HG02970 (cell line): Measurements from ENCODE around the gene PIGC.
A peak's percentile ranks its signal among the peaks of the same experiment; 100 is the strongest.

Experiments
- ATAC-seq: cut with Tn5 transposase; IDR thresholded peaks from one replicate; pipeline ENCODE4 v1.9.1; 2021; ENCODE audit warnings: mild to moderate bottlenecking, moderate library complexity, moderate number of reproducible peaks; ENCODE audit not compliant: unreplicated experiment, low FRiP score

The PIGC gene

DNA sequence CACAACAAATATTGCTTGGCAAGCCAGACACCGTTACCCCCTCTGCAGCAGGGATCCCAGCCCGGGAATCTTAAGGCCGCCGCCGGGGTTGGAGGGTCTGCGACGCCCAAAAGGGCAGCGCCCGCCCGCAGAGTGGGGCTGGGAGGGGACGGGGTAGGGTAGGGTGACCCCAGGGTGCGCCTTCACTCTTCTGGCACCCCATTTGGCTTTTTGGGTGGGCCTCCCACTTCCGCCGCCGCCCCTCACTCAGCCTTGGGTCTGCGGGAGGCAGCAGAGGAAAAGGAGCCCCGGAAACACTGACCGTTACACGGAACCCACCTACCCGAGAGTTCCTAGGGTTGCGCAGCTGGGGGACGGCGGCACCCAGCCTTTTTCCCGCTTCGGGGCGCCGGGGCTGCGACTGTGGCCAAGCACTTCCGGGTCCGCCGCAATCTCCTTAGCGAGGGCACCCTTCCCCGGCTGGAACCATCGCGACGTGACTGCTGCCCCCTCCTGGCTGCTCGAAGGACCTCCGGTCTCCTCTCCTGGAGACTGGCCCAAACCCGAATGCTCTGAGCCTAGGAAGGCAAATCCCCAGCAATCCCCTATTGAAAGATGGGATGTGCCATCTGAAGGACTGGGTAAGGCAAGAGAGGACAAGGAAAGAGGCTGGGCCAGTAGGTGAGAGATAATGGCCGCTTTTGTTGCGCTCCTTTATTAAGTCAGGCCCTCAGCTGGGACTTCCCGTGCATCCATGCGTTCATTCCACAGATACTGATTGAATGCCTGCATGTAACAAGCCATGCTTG lies at the start of gene PIGC:
TSS of gene PIGC (minus strand) at position 404 of the 788 bp plus-strand sequence. CDS start 1,447 bp downstream, outside the sequence.
- ATAC-seq, result peak; percentile 98

DNA sequence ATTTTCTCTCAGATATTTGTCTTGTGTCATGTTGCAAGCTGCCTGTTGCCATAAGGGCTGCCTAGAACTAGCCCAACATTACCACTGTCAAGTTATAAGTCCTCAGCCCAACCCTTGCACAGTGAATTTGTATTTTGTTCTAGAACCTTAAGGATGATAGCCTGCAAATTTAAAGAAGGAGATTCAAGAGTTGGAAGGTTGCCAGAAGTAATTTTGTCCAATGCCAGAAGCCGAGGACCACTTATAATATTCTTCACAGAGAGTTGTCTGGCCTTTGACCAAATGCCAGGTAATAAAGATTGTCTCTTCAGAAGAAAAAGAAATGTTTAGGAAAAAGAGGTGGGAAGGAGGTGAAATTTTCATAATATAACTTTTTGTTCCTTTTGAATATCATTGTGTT lies 48.6 kb upstream of the PIGC start:
- ATAC-seq, result no peak

DNA sequence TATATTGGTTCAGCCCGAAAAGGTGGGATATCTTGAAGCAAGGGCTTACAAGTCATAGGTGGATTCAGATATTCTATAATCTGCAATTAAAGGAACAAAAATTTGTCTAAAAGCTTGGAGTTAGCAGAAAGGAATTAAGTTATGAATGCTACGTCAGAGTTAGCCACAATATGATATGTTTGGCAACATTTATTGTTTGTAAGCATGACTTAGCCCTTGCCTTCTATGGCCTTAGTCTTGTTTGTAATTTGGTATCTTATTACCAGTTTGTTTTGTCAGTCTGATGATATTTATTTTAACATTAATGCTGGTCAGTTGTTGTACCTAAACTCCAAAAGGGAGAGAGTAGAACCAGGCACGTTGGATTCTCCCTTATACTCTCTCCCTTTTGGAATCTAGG lies 46.0 kb upstream of the PIGC start:
- no peak for ATAC-seq

DNA sequence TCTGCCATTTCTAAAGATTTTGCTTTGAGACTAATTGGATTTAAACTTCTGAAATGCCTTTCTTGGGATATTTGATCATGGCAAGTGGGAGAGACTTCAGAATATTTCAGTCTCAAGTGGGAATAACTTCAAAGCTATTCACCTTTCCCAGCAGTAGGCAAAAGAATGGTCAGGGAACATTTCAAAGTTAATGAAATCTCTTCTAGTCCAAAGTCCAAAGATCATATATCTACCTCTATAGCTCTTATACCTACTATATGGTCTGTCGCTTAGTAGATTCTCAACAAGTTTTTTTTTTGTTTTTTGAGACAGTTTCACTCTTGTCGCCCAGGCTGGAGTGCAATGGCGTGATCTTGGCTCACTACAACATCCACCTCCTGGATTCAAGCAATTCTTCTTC lies 44.5 kb upstream of the PIGC start:
- no peak for ATAC-seq

DNA sequence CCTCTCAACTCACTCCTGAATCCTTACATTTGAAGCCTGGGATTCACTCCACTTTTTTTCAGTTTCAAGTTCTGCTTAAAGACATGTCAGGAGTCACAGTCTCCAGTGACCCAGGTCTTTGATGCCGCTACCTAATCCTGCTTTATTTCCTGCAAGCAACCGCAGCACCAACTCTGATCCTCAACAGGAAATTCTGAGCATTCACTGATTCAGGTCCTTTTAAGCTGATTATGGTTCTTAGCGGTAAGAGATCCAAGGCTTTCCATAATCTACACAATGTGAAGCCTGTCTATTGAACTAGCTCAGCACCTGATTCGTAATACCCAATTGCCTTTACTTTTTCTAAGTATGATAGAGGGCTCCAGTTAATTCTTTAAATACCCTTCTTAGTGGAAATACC lies 43.7 kb upstream of the PIGC start:
- no peak for ATAC-seq

DNA sequence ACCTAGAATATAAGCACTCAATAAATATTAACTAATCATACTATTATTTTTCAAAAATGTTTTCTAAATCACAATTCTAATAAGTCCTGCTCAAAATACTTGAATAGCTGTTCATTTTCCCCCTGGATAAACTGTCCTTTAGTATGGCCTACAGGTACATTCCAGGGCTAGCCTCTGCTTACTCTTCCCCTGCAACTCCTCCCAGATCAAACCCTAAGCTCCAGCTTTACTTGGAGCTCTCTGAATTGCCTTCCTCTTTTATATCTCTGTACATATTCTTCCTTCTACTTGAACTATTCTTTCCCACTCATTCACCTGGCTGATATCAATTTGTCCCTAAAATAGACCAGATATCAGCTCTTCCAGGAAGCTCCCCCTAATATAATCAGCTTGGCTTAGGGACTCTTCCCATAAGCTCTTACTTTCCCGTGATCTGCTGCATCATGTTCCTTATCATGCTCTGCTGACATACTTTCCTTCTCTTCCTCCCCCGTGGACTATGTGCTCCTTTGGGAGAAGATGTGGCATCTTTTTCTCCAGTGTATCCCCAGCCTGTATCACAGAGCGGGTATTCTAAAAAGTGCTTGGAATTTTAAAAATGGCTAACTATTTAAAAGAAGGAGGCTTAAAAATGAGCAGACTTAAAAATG lies 43.1 kb upstream of the PIGC start:
- ATAC-seq, result no peak

DNA sequence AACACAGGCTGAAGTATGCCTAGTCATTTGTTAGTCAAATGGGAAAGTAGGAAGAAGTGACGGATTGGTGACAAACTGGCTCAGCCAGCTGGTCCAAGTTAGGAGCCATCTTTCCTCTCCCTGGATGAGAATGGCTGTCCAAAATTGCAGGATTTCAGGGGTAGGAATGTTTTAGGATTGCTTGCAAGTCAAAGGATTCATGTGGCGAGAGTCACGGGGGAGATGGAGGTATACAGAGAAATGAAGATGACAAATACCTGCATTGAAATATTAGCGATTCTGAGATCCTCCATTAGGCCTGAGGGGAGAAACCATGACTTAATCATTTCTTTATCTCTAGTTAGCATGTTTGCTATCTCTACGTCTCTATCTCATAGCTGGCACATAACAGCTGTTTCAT lies 41.8 kb upstream of the PIGC start:
- ATAC-seq, result no peak

DNA sequence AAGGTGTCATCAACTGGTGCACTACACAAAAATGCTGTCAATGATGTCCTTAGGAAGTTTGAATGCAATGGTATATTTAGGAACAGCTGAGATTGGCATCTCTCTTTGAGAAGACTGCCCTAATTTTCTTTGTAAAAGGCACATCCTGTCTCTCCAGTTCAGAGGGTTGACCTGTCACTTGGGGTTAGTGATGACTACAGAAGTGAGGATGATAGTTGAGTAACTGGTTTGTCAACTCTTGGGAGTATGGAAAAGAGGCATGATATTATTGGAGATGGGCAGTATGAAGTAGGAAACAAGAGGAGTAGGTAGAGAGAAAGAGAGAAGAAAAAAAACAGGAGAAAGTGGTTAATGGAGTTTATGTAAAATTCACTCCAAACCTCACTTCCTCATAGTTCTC lies 40.4 kb upstream of the PIGC start:
- ATAC-seq, result no peak

DNA sequence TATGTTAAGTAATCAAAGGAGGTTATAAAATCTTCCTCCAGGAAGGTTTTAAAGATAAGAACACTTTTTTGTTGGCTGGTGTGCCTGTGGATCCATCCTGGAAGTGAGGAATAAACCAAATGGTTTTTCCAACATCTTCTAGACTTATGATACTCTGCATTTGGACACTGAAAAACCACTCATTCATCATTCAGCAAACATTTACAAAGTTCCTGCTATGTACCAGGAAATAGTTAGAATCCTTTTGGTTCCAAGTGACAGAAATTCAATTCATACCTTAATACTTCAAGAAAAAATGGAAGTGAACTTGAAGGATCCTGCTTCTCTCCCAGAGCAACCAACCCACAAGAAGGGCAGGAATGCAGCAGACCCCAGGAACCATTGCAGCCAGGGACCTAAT lies 39.6 kb upstream of the PIGC start:
- no peak for ATAC-seq

DNA sequence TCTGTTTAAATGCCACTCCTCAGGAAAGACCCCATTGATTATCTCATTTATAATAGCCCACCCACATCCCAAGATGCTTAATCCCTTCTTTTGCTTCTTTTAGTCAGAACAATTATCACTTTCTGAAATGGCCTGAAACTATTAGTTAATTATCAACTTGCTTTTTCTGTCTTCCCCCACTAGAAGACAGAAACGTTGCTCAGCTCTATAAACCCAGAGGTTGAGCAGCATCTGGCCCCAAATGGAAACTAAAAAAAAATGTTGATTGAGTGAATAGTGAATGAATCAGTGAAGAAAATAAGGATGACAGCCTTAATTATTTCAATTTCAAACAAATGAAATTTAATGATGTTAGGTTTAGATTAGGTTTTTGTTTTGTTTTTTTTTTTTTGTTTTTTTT lies 38.2 kb upstream of the PIGC start:
- ATAC-seq, result peak; percentile 58

DNA sequence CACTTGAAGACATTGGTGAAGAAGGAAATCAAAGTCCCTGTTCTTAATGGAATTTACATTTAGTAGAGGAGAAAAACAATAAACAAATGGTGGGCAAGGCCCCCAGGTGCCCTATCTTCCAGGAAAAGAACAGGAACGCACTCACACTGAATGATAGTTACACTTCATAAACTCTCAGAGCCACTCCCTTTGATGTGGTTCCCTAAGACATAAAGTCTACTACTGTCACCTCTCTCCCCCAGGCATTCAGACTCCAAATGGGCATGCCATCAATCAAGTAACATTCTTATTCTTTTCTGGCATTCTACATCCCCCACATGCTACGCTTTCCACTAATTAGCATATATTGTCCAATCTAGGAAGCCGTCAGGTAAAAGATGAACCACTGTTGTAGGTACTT lies 36.6 kb upstream of the PIGC start:
- ATAC-seq, result no peak

DNA sequence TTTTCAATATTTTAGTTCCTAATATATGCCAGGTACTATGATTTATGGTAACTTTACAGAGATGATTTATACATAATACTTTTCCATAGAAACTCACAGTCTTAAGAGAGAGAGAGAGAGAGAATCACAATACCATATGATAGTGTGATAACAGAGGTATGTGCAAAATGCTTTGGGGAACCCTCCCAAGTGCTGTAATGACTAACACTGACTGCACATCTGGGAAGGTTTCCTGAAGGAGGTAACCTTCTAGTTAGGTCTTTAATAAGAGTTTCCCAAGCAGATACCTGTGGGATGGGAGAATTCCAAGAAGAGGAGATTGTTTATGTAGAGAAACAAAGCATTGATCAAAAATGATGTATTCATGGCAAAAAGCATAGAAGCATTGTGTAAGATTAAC lies 34.6 kb upstream of the PIGC start:
- no peak for ATAC-seq

DNA sequence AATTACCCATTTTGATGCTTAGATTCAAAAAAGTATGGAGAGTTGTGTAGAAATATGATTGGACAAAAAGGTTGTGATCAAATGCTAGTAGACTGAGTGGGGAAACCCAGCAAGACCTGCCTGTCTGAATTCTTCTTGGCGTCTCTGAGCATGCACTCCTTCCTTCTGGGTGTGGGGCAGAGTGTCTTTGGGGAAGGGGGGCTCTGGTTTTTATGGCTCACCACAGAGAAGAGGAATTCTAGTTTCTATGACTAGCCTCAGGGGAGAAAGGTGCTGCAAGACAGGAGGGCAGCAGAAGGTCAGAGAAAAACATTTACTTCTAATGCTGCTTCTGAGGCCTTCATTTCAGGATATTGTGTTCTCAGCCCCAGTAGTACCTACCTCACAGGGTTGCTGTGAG lies 33.9 kb upstream of the PIGC start:
- no peak for ATAC-seq

DNA sequence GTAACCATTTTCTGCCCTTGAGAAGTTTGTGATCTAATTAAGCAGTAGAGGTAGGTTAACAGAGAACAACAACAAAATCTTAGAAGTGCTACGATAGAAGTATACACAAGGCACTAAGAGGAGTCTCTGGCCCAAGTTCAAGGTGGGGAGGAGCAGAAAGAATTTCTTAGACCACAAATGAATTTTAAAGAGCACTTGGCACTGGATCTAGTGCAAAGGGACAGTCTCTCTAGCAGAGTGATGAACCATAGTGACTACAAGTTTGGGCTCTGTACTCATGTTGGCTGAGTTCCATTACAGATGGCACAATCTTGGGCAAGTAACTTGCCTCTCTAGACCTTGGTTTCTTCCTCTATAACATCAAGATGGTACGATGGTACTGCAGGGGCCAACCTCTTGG lies 33.3 kb upstream of the PIGC start:
- ATAC-seq, result no peak

DNA sequence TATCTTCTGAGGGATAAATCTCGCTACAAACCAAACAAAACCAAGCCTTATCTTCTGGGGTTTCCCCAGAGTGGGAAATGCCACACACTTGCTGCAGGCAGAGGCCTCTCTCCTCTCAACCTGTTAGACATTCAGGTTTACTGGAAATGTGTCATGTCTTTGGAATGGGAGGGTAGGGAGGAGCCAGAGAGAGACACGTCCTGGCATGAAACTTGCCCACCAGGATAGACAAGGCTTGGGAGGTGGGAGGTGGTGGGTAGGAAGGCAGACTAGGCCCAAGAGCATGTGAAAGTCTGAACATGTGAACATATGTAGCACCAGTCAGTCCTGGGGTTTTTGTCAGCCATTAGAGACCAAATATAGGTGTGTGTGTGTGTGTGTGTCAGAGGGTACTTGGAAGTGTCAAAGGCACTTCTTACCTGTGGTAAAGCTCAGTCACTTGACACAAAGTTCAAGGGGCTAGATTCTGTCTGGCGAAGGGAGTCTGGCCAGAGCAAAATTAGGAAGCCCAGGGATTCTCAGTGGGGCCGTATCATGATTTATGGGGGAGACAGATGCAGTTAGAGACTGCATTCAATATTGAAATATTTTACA lies 32.4 kb upstream of the PIGC start:
- no peak for ATAC-seq

DNA sequence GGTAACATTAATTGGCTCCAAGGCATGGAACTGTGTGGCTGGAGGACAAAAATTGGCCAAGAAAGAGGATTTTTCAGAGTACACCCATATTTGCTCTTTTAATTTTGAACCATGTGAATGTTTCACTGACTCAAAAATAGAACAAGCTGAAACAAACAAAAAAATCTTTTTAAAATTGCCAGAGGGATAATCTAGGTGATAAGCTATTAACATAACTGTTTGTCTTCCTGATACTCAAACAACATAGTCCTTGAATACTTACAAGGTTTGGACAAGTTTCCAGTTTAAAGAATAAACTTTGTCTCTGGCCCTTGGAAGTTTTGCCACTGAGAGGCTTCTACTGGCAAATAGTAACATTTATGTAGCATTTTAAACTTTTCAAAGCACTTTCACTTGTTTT lies 30.0 kb upstream of the PIGC start:
- no peak for ATAC-seq

DNA sequence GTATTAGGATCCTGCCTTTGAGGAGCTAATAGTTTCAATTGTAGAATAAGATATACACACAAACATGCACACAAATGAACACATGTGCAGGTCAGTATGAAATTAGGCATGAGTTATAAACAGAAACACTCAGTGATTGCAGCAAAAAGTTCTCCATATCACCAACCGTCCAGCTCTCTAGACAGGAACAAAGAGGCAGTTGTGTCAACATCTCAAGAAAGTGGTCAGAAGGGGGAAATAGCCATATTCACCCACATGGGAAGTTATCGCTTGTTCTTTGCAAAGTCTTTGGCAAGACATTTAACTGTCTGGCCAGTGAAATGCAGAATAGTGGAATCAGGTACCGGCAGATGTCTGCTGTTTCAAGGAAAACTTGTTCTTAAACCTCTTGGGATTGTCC lies 29.4 kb upstream of the PIGC start:
- ATAC-seq, result no peak

DNA sequence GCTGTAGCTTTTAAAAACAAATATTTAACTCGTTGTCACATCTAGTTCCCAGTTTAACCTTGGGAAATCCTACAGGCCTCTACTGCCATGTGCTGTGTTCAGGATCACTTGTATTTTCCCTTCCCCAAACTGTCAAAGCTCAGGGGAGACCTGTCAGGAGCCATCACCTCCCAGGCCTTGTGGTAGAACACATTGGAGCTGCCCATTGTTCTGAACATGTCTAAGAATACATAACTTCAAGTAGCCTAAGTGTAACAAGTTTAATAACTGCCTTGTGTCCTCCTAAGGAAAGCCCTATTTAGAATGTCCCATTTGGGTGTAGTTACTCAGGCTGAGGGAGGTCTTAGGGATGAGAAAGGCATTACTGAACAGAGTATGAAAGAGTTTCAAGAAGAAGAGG lies 28.6 kb upstream of the PIGC start:
- ATAC-seq, result no peak

DNA sequence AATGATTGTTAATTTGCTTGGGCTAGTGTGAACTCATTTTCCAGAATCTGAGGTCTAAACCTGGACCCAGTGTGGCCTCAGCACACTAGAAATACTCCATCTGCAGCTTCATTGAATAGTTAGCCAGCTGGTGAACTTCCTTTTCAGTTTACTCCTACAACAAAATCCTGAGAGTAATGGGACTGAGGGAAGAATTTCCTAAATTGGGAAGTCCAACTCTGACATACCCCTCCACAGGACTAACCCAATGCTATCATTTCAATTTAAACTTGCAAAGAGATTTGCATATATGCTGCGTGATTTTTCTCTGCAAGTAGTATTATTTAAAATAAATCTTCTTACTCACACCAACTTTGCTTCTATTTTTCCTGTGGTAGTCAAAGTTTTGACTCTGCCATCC lies 27.8 kb upstream of the PIGC start:
- ATAC-seq, result no peak

DNA sequence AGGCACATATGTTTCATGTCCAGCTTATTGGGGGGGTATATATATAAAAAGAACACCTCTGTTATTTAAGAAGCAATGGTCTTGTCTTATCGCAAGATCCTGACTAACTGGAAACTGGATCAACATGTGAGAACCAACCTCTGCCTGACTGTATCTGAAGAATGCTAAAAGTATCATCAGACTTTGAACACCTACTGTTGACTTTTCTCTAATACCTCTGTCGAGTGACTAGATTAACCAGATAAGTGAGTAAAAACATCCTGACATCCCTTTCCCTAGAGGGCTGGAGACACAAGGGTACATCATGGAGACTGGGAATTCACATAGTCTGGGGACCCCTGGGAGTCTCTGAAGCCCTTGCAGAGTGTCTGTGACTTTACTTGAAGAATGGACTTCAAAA lies 26.3 kb upstream of the PIGC start:
- no peak for ATAC-seq

DNA sequence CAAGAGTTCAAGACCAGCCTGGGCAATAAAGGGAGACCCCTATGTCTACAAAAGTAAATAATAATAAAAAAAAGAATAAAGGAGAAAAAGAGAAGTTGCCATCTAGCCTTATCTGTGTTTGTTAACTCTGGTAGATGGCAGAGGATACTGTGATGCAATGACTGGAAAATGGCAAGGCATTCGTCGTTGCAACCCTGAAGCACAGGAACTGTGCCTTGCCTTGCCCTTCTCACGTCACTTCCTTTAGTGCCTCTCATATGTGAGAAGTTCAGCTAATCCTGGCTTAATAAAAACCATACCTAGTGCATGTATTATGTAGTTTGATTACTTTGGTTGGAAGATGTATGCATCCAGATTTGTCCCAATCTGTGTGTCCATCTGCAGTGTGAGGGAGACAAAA lies 25.8 kb upstream of the PIGC start:
- ATAC-seq, result no peak

DNA sequence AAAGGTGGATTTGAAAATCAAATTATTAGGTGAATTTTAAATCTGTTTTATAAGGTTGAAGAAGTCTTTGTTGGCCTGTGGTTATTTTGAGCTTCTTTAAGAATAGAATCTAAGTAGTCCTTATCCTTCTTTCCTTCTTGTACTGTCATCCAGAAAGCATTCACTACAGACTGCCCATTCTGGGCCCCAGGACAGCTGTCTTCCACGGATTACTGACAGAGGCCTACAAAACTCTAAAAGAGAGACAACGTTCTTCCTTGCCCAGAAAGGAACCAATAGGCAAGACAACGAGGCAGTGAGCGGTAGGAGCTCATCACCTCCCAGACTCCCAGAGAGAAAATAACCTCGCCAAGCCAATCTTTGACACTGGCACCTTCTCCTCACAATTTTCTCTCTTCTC lies 24.4 kb upstream of the PIGC start:
- no peak for ATAC-seq
